GM23338 (cell line): Measurements from ENCODE around the gene DENND1B. TPM values are rescaled to one million over a fixed set of nuclear protein-coding genes. Genes with fewer than 3 reads are reported as not detected.

Experiments
- ATAC-seq: fragments of 200-7000 bp; cut with Tn5 transposase; 3 replicates; pipeline ENCODE4 v1.9.1; 2020
- DNase-seq: peaks from one replicate; pipeline ENCODE4 v3.0.0-alpha.2; 2015; ENCODE audit warnings: low spot score
- H2AFZ ChIP-seq: fragments of 200-600 bp; sonication (generic); 2 replicates; pipeline ENCODE4 v1.8.0; 2016; ENCODE audit warnings: antibody characterized with exemption, mild to moderate bottlenecking, moderate library complexity
- H3F3A ChIP-seq: fragments of 200-600 bp; sonication (generic); replicated peaks from 2 replicates; pipeline ENCODE4 v1.8.0; 2017; ENCODE audit warnings: antibody characterized with exemption, mixed run types, low read depth
- H3K27ac ChIP-seq: fragments of 200-600 bp; sonication (generic); 2 replicates; pipeline ENCODE4 v1.6.1; 2016; ENCODE audit warnings: low read depth
- H3K27me3 ChIP-seq: fragments of 200-600 bp; sonication (generic); 2 replicates; pipeline ENCODE4 v1.8.0; 2016; ENCODE audit warnings: mild to moderate bottlenecking, mixed run types, moderate library complexity; ENCODE audit not compliant: insufficient read depth
- H3K36me3 ChIP-seq: fragments of 200-600 bp; sonication (generic); 2 replicates; pipeline ENCODE4 v1.8.0; 2016; ENCODE audit warnings: mild to moderate bottlenecking; ENCODE audit not compliant: insufficient read depth
- H3K4me1 ChIP-seq: fragments of 200-600 bp; sonication (generic); 2 replicates; pipeline ENCODE4 v1.8.0; 2016; ENCODE audit warnings: mild to moderate bottlenecking, moderate library complexity; ENCODE audit not compliant: insufficient read depth
- H3K4me2 ChIP-seq: fragments of 200-600 bp; sonication (generic); 2 replicates; pipeline ENCODE4 v1.7.1; 2017; ENCODE audit warnings: mixed run types
- H3K4me3 ChIP-seq: fragments of 200-600 bp; sonication (generic); 2 replicates; pipeline ENCODE4 v1.6.1; 2016; ENCODE audit warnings: mixed run types
- H3K79me2 ChIP-seq: fragments of 200-600 bp; sonication (generic); replicated peaks from 2 replicates; pipeline ENCODE4 v1.8.0; 2017; ENCODE audit warnings: mild to moderate bottlenecking; ENCODE audit not compliant: insufficient read depth
- H3K9me2 ChIP-seq: fragments of 200-600 bp; sonication (generic); 2 replicates; pipeline ENCODE4 v1.8.0; 2017; ENCODE audit not compliant: insufficient read depth
- H4K20me1 ChIP-seq: fragments of 200-600 bp; sonication (generic); replicated peaks from 2 replicates; pipeline ENCODE4 v1.8.0; 2017; ENCODE audit warnings: mild to moderate bottlenecking; ENCODE audit not compliant: insufficient read depth
- H3K27ac Mint-ChIP-seq: 2 replicates; pipeline ENCODE4 v1.8.0; 2020; ENCODE audit warnings: inconsistent platforms, mild to moderate bottlenecking, moderate library complexity, mixed read lengths
- H3K27me3 Mint-ChIP-seq: 3 replicates; pipeline ENCODE4 v1.8.0; 2022; ENCODE audit warnings: low read depth, mild to moderate bottlenecking, moderate library complexity, mixed read lengths, inconsistent platforms; ENCODE audit not compliant: insufficient read depth, poor library complexity
- H3K36me3 Mint-ChIP-seq: 3 replicates; pipeline ENCODE4 v1.8.0; 2021; ENCODE audit warnings: low read depth, mild to moderate bottlenecking, inconsistent platforms, moderate library complexity, mixed read lengths
- H3K4me1 Mint-ChIP-seq: 3 replicates; pipeline ENCODE4 v1.8.0; 2020; ENCODE audit warnings: mild to moderate bottlenecking, inconsistent platforms, mixed read lengths
- H3K4me3 Mint-ChIP-seq: 3 replicates; pipeline ENCODE4 v1.8.0; 2021; ENCODE audit warnings: moderate library complexity, mild to moderate bottlenecking, inconsistent platforms, mixed read lengths
- H3K9me3 Mint-ChIP-seq: 3 replicates; pipeline ENCODE4 v1.8.0; 2020; ENCODE audit warnings: moderate library complexity, mild to moderate bottlenecking, inconsistent platforms, mixed read lengths
- CREB1 ChIP-seq: fragments of 250-450 bp; sonication (Bioruptor Pico); IDR thresholded peaks from 2 replicates; pipeline ENCODE4 v1.5.0; 2020; ENCODE audit warnings: low read depth, mild to moderate bottlenecking, moderate library complexity
- CTCF ChIP-seq, 2 experiments: fragments of 200-600 bp in 1 of 2; sonication (generic) in 1 of 2; conservative IDR thresholded peaks; 2 replicates each; pipeline versions ENCODE4 v1.5.1 to v1.6.1; 2016 to 2017; ENCODE audit warnings: antibody characterized with exemption in 2 of 2, low read depth in 2 of 2, mild to moderate bottlenecking in 2 of 2, moderate library complexity in 1 of 2
- EZH2 ChIP-seq: fragments of 200-600 bp; sonication (generic); IDR thresholded peaks from one replicate; pipeline ENCODE4 v1.8.0; 2017; ENCODE audit warnings: antibody characterized with exemption, mild to moderate bottlenecking, low read depth; ENCODE audit not compliant: unreplicated experiment
- EZH2phosphoT487 ChIP-seq: fragments of 200-600 bp; sonication (generic); IDR thresholded peaks from one replicate; pipeline ENCODE4 v1.8.1; 2018; ENCODE audit warnings: antibody characterized with exemption; ENCODE audit not compliant: unreplicated experiment
- JUNB ChIP-seq: IDR thresholded peaks from one replicate; pipeline ENCODE4 v1.6.1; 2016; ENCODE audit warnings: antibody characterized with exemption; ENCODE audit not compliant: unreplicated experiment
- NANOG ChIP-seq: IDR thresholded peaks from 2 replicates; pipeline ENCODE4 v1.6.1; 2016; ENCODE audit warnings: antibody characterized with exemption, borderline replicate concordance
- POLR2AphosphoS5 ChIP-seq: IDR thresholded peaks from 2 replicates; pipeline ENCODE4 v1.6.1; 2016; ENCODE audit warnings: antibody characterized with exemption, low read depth
- REST ChIP-seq: IDR thresholded peaks from one replicate; pipeline ENCODE4 v1.6.1; 2018; ENCODE audit warnings: antibody characterized with exemption; ENCODE audit not compliant: unreplicated experiment
- STAT1 ChIP-seq: IDR thresholded peaks from one replicate; pipeline ENCODE4 v1.6.1; 2016; ENCODE audit warnings: antibody characterized with exemption; ENCODE audit not compliant: unreplicated experiment
- ZNF114 ChIP-seq: fragments of 250-450 bp; sonication (Bioruptor Pico); IDR thresholded peaks from 2 replicates; pipeline ENCODE4 v1.5.0; 2020; ENCODE audit warnings: mild to moderate bottlenecking, moderate library complexity
- ZNF331 ChIP-seq: fragments of 250-450 bp; sonication (Bioruptor Pico); IDR thresholded peaks from 2 replicates; pipeline ENCODE4 v1.5.0; 2020; ENCODE audit warnings: low read depth, mild to moderate bottlenecking, moderate library complexity
- polyA plus RNA-seq: library from polyadenylated mRNA; unstranded; fragments of >200 nt; fragmentation: Nextera tagmentation; extraction: Ambion mirVana; gene quantifications from 2 replicates; pipeline ENCODE4 v1.2.1, GENCODE V29; 2016
- total RNA-seq: library from RNA; depleted of rRNA; stranded (reverse); fragments of >200 nt; shearing (Covaris generic); gene quantifications from 2 replicates; pipeline ENCODE4 v1.2.3, GENCODE V29; 2014
- TF ChIP-seq, protein P1 (sequence below): IDR thresholded peaks from 2 replicates; pipeline ENCODE4 v1.6.1; 2016; ENCODE audit warnings: antibody characterized with exemption
- TF ChIP-seq, protein P2 (sequence below): fragments of 250-450 bp; sonication (Bioruptor Pico); IDR thresholded peaks from 2 replicates; pipeline ENCODE4 v1.5.0; 2020; ENCODE audit warnings: mild to moderate bottlenecking, moderate library complexity

DENND1B gene
- total and polyA plus RNA-seq, 2 experiments from 2014 or later, result 4.3 to 5.2 TPM

DNA sequence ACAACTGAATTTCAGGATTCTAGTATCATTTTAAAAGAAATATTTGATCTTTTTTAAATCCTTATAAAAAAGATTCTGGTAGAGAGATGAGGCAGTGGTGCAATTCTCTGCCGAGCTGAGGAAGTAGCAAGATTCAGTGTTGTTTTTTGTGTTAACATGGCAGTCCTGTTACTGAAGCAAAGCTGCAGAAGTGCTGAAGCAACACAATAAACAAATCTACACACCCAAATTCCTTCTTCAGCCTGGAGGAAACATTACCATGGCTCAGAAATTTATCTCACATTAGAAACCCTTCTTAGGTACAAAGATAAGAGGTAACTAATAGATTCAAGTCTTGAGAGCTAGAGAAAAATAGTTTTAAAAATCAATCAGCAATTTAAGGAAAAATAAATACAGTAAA is 216.0 kb downstream of the DENND1B start:
- no peaks in the 10 kb centered on the region for H3K27me3 Mint-ChIP-seq
- Histone ChIP-seq H3K36me3 (no peaks in the 10 kb centered on the region), H4K20me1 (no peaks in the 10 kb centered on the region), H3K9me2 (no peaks in the 10 kb centered on the region), H3K27ac (no peak overlapping the region), H3K4me3 (no peak overlapping the region), H2AFZ (no peak overlapping the region), H3K79me2 (no peaks in the 10 kb centered on the region), H3K27me3 (no peaks in the 10 kb centered on the region), H3K4me1 (no peaks in the 10 kb centered on the region), H3K4me2 (no peak overlapping the region), H3F3A (no peaks in the 10 kb centered on the region)
- H3K27ac Mint-ChIP-seq, result no peak overlapping the region
- no peaks in the 10 kb centered on the region for H3K4me1 Mint-ChIP-seq
- DNase-seq, result no peak
- H3K36me3 Mint-ChIP-seq, result no peaks in the 10 kb centered on the region
- TF ChIP-seq ZNF114 (CRISPR knock-in tag) (no peak), CTCF (conservative IDR thresholded peaks at IDR 0.05; ENCODE audit: low read depth in 2 of 2) (no peak), EZH2 (no peak), POLR2AphosphoS5 (no peak), REST (no peak), JUNB (no peak), CREB1 (CRISPR knock-in tag) (no peak), EZH2phosphoT487 (no peak), ZNF331 (no peak), NANOG (no peak), STAT1 (no peak)
- TF ChIP-seq, protein P1, sequence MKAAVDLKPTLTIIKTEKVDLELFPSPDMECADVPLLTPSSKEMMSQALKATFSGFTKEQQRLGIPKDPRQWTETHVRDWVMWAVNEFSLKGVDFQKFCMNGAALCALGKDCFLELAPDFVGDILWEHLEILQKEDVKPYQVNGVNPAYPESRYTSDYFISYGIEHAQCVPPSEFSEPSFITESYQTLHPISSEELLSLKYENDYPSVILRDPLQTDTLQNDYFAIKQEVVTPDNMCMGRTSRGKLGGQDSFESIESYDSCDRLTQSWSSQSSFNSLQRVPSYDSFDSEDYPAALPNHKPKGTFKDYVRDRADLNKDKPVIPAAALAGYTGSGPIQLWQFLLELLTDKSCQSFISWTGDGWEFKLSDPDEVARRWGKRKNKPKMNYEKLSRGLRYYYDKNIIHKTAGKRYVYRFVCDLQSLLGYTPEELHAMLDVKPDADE, result no peak
- TF ChIP-seq, protein P2, sequence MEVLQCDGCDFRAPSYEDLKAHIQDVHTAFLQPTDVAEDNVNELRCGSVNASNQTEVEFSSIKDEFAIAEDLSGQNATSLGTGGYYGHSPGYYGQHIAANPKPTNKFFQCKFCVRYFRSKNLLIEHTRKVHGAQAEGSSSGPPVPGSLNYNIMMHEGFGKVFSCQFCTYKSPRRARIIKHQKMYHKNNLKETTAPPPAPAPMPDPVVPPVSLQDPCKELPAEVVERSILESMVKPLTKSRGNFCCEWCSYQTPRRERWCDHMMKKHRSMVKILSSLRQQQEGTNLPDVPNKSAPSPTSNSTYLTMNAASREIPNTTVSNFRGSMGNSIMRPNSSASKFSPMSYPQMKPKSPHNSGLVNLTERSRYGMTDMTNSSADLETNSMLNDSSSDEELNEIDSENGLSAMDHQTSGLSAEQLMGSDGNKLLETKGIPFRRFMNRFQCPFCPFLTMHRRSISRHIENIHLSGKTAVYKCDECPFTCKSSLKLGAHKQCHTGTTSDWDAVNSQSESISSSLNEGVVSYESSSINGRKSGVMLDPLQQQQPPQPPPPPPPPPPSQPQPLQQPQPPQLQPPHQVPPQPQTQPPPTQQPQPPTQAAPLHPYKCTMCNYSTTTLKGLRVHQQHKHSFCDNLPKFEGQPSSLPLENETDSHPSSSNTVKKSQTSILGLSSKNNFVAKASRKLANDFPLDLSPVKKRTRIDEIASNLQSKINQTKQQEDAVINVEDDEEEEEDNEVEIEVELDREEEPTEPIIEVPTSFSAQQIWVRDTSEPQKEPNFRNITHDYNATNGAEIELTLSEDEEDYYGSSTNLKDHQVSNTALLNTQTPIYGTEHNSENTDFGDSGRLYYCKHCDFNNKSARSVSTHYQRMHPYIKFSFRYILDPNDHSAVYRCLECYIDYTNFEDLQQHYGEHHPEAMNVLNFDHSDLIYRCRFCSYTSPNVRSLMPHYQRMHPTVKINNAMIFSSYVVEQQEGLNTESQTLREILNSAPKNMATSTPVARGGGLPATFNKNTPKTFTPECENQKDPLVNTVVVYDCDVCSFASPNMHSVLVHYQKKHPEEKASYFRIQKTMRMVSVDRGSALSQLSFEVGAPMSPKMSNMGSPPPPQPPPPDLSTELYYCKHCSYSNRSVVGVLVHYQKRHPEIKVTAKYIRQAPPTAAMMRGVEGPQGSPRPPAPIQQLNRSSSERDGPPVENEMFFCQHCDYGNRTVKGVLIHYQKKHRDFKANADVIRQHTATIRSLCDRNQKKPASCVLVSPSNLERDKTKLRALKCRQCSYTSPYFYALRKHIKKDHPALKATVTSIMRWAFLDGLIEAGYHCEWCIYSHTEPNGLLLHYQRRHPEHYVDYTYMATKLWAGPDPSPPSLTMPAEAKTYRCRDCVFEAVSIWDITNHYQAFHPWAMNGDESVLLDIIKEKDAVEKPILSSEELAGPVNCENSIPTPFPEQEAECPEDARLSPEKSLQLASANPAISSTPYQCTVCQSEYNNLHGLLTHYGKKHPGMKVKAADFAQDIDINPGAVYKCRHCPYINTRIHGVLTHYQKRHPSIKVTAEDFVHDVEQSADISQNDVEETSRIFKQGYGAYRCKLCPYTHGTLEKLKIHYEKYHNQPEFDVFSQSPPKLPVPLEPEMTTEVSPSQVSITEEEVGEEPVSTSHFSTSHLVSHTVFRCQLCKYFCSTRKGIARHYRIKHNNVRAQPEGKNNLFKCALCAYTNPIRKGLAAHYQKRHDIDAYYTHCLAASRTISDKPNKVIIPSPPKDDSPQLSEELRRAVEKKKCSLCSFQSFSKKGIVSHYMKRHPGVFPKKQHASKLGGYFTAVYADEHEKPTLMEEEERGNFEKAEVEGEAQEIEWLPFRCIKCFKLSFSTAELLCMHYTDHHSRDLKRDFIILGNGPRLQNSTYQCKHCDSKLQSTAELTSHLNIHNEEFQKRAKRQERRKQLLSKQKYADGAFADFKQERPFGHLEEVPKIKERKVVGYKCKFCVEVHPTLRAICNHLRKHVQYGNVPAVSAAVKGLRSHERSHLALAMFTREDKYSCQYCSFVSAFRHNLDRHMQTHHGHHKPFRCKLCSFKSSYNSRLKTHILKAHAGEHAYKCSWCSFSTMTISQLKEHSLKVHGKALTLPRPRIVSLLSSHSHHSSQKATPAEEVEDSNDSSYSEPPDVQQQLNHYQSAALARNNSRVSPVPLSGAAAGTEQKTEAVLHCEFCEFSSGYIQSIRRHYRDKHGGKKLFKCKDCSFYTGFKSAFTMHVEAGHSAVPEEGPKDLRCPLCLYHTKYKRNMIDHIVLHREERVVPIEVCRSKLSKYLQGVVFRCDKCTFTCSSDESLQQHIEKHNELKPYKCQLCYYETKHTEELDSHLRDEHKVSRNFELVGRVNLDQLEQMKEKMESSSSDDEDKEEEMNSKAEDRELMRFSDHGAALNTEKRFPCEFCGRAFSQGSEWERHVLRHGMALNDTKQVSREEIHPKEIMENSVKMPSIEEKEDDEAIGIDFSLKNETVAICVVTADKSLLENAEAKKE (CRISPR knock-in tag), result no peak
- no peaks in the 10 kb centered on the region for H3K9me3 Mint-ChIP-seq
- no peak overlapping the region for H3K4me3 Mint-ChIP-seq
- no peak for ATAC-seq
